Measurements from ENCODE around the gene B4GALT2. TPM values are rescaled to one million over a fixed set of nuclear protein-coding genes. Genes with fewer than 3 reads are reported as not detected.

The B4GALT2 gene
- total and polyA plus RNA-seq, 2 of the 4 experiments (the other 2 are of a cell fraction): 52.3 to 60.8 TPM

- H4K5ac ChIP-seq (ENCODE audit: low read depth, low read length): no peak overlapping the region
- peaks cover 35% of the 10 kb centered on the region for H3K9me1 ChIP-seq (ENCODE audit: insufficient read depth, low read length)
- peaks cover 25% of the 10 kb centered on the region for H3K36me3 ChIP-seq (ENCODE audit: control insufficient read depth, insufficient read depth, low read length)
- peak overlapping the region; percentile 73; the same call in 1 of the 2 replicates for H3K27ac ChIP-seq (ENCODE audit: insufficient read depth, low read length)
- no peak overlapping the region for H2BK20ac ChIP-seq (ENCODE audit: low read depth, low read length)
- H3K79me1 ChIP-seq (ENCODE audit: low read depth in 1 of 2, low read length in 2 of 2): peaks cover 39 to 61% of the 10 kb centered on the region in 2 experiments; a peak in 3 of 4 replicates
- no CpG with 5 or more reads among the region's 4 CpGs for WGBS, 2 experiments (ENCODE audit: extremely low coverage in 2 of 2, insufficient read length in 1 of 2)
- no peak overlapping the region for H2BK5ac ChIP-seq (ENCODE audit: low read depth, low read length, poor library complexity, severe bottlenecking)
- H2BK15ac ChIP-seq (ENCODE audit: low read depth, low read length): no peak overlapping the region
- no peak overlapping the region for H3K4ac ChIP-seq (ENCODE audit: low read depth, low read length)
- no TSS peak for BruUV-seq (replicated peaks)
- CTCF ChIA-PET: no interaction called here
- no peaks in the 10 kb centered on the region for H3K27me3 ChIP-seq (ENCODE audit: control insufficient read depth, insufficient read depth, low read length)
- in situ Hi-C loops (cut with MboI; ENCODE audit: low sequenced_read_pairs): no loop called here
- intact Hi-C loops (cut with micrococcal nuclease): no loop called here
- dilution Hi-C loops (cut with HindIII; ENCODE audit: low sequenced_read_pairs, unreplicated experiment): no loop called here
- DNase-seq (no peak), ATAC-seq (ENCODE audit: low read depth) (no peak)
- H4K20me1 ChIP-seq (ENCODE audit: insufficient read depth, low read length): peaks cover 27% of the 10 kb centered on the region
- no peak overlapping the region for H3K18ac ChIP-seq (ENCODE audit: low read depth, low read length)
- no peak overlapping the region for H2AFZ ChIP-seq (replicated peaks; ENCODE audit: low read length, poor library complexity)
- peak overlapping the region; percentile 94 for H2AK9ac ChIP-seq (replicated peaks; ENCODE audit: low read depth, low read length, poor library complexity)
- H3K56ac ChIP-seq (ENCODE audit: extremely low read depth, insufficient read depth, low read length): no peak overlapping the region
- no peaks in the 10 kb centered on the region for H3K9me3 ChIP-seq (ENCODE audit: control insufficient read depth, insufficient read depth, low read length)
- peak overlapping the region; percentile 65 for H3K4me2 ChIP-seq (ENCODE audit: low read depth, low read length)
- peak overlapping the region; percentile 86; the same call in 1 of the 2 replicates for H3K23ac ChIP-seq (ENCODE audit: low read depth, low read length)
- TF ChIP-seq, protein P1, sequence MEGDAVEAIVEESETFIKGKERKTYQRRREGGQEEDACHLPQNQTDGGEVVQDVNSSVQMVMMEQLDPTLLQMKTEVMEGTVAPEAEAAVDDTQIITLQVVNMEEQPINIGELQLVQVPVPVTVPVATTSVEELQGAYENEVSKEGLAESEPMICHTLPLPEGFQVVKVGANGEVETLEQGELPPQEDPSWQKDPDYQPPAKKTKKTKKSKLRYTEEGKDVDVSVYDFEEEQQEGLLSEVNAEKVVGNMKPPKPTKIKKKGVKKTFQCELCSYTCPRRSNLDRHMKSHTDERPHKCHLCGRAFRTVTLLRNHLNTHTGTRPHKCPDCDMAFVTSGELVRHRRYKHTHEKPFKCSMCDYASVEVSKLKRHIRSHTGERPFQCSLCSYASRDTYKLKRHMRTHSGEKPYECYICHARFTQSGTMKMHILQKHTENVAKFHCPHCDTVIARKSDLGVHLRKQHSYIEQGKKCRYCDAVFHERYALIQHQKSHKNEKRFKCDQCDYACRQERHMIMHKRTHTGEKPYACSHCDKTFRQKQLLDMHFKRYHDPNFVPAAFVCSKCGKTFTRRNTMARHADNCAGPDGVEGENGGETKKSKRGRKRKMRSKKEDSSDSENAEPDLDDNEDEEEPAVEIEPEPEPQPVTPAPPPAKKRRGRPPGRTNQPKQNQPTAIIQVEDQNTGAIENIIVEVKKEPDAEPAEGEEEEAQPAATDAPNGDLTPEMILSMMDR (conservative IDR thresholded peaks at IDR 0.05; ENCODE audit: low read depth, low read length): no peak; the same call in 1 of the 2 replicates
- peaks cover 23% of the 10 kb centered on the region for H3K4me1 ChIP-seq (ENCODE audit: control insufficient read depth, insufficient read depth, low read length)
- POLR2A ChIA-PET (ENCODE audit: unreplicated experiment): no interaction called here
- no peak overlapping the region for H2BK120ac ChIP-seq (ENCODE audit: low read depth, low read length)
- no peak overlapping the region for H4K8ac ChIP-seq (ENCODE audit: low read depth in 2 of 2, low read length in 2 of 2)
- H3K4me3 ChIP-seq (ENCODE audit: insufficient read depth, low read depth, low read length): peak overlapping the region; percentile 76; the same call in 1 of the 2 replicates
- H2AK5ac ChIP-seq (ENCODE audit: low read depth, low read length): peak overlapping the region; percentile 76; the same call in 1 of the 2 replicates
- H4K91ac ChIP-seq (ENCODE audit: insufficient read depth, low read depth, low read length): no peak overlapping the region
- no peak overlapping the region for H3K14ac ChIP-seq (replicated peaks; ENCODE audit: low read depth, low read length)
- H3K9ac ChIP-seq (ENCODE audit: low read depth, low read length): peak overlapping the region; percentile 71
These were observed 3.0 kb upstream of the B4GALT2 start for GRCh38 chr1:43976045-43976444.

Data from IMR-90 (cell line).